Bladder microvascular endothelial cell (primary cell): ENCODE data around the gene SLC38A5. TPM values are rescaled to one million over a fixed set of nuclear protein-coding genes. Genes with fewer than 3 reads are reported as not detected.

Source experiments
- total RNA-seq: library from RNA; depleted of rRNA; stranded (reverse); fragments of >200 nt; gene quantifications from 2 replicates; pipeline ENCODE4 v1.2.3, GENCODE V29; 2014

SLC38A5 gene
- total RNA-seq, result 9.1 and 21.2 TPM in 2 replicates

GRCh38 chrX:48470110-48470832 lies at the start of gene SLC38A5:
Gene SLC38A5, minus strand, starts transcription at chrX:48470260. Its CDS starts 2,336 bp downstream, at chrX:48467924.

GRCh38 chrX:48508400-48509244 lies 38.6 kb upstream of the SLC38A5 start, which contains the start of gene PORCN:
Gene PORCN, plus strand, starts transcription at chrX:48508992. Its CDS starts 829 bp downstream, at chrX:48509821.

GRCh38 chrX:48475774-48476577 lies 5.9 kb upstream of the SLC38A5 start, which contains the start of gene FTSJ1:
Gene FTSJ1, plus strand, starts transcription at chrX:48476199. Its CDS starts 1,849 bp downstream, at chrX:48478048.

GRCh38 chrX:48411860-48412259 lies 58.2 kb downstream of the SLC38A5 start, which contains the start of gene SSX4B:
Gene SSX4B, minus strand, starts transcription at chrX:48411960. Its CDS starts 588 bp downstream, at chrX:48411372.

Other genes with a start within 250 kb of the SLC38A5 start
- gene SSX1, start 214.9 kb downstream of the SLC38A5 start, total RNA-seq, result not detected in 2 replicates
- not detected in 2 replicates for gene SSX3, start 113.6 kb downstream of the SLC38A5 start, total RNA-seq
- gene SSX4, start 86.7 kb downstream of the SLC38A5 start, total RNA-seq, result not detected in 2 replicates
- gene SSX4B, start 58.3 kb downstream of the SLC38A5 start, total RNA-seq, result not detected in 2 replicates
- 34.3 and 39.9 TPM in 2 replicates for gene FTSJ1, start 5.9 kb upstream of the SLC38A5 start, total RNA-seq
- gene PORCN, start 38.7 kb upstream of the SLC38A5 start, total RNA-seq, result 3.2 and 10.3 TPM in 2 replicates
- gene EBP, start 51.5 kb upstream of the SLC38A5 start, total RNA-seq, result 57.5 and 134 TPM in 2 replicates
- 4.5 and 11.1 TPM in 2 replicates for gene TBC1D25, start 69.5 kb upstream of the SLC38A5 start, total RNA-seq
- 104 and 354 TPM in 2 replicates for gene RBM3, start 104.2 kb upstream of the SLC38A5 start, total RNA-seq
- 129 and 172 TPM in 2 replicates for gene WDR13, start 127.2 kb upstream of the SLC38A5 start, total RNA-seq
- gene WAS, start 213.5 kb upstream of the SLC38A5 start, total RNA-seq, result 0.19 TPM in 1 of 2 replicates, not detected in the other
- gene SUV39H1, start 226.5 kb upstream of the SLC38A5 start, total RNA-seq, result 5.0 and 6.5 TPM in 2 replicates